K562 (cell line): Measurements from ENCODE around the gene GATA1. TPM values are rescaled to one million over a fixed set of nuclear protein-coding genes. Genes with fewer than 3 reads are reported as not detected.
A peak's percentile ranks its signal among the peaks of the same experiment; 100 is the strongest.

Experiments used
- ATAC-seq: fragments of 200-7000 bp; cut with Tn5 transposase; 3 replicates; pipeline ENCODE4 v1.9.1; 2020; ENCODE audit warnings: moderate library complexity
- BruUV-seq: library from RNA; stranded (reverse); fragments of 400-500 nt; replicated peaks from 2 replicates; lab custom pipeline; 2021; lab: Mats Ljungman, UMichigan
- CTCF ChIA-PET: fragments of 300-600 bp; formaldehyde crosslinking; extraction: SDS; loops from one replicate; lab custom pipeline; 2021; ENCODE audit warnings: low intra/inter-chr PET ratio; lab: Yijun Ruan, JAX
- POLR2A ChIA-PET: fragments of 300-600, 350-650 bp; sonication (Branson Sonifier 250); formaldehyde crosslinking; extraction: SDS; loops from one replicate; lab custom pipeline; 2021; ENCODE audit warnings: antibody characterized with exemption, inconsistent platforms; lab: Yijun Ruan, JAX
- DNase-seq, 4 experiments: peaks; one replicate each; pipeline versions ENCODE4 v3.0.0 to v3.0.0-alpha.2; 2011 to 2018; ENCODE audit warnings: low spot score in 3 of 4, mixed read lengths in 3 of 4; ENCODE audit errors: extremely low read depth in 1 of 4
- FAIRE-seq: peaks from 2 replicates; lab custom pipeline; 2011; peaks lifted over from hg19 to GRCh38; lab: Jason Lieb, UNC
- H2AFZ ChIP-seq: 2 replicates; pipeline ENCODE4 v1.6.0; 2011; ENCODE audit warnings: low read depth, low read length, control low read depth, inconsistent platforms
- H3K27ac ChIP-seq: fragments of 200-600 bp; 3 replicates; pipeline ENCODE4 v1.8.0; 2011; ENCODE audit warnings: low read depth, mild to moderate bottlenecking, control low read depth, inconsistent platforms, low read length, moderate library complexity, mixed read lengths; ENCODE audit errors: extremely low read depth
- H3K27me3 ChIP-seq, 2 experiments: fragments of 300-600 bp in 1 of 2; 2 replicates in 1 of 2; 3 replicates in 1 of 2; pipeline versions ENCODE4 v1.6.0 to v1.8.0; 2011; ENCODE audit warnings: inconsistent platforms in 2 of 2, low read length in 2 of 2, mild to moderate bottlenecking in 1 of 2, mixed read lengths in 1 of 2, moderate library complexity in 1 of 2; ENCODE audit not compliant: control insufficient read depth in 2 of 2, insufficient read depth in 2 of 2
- H3K36me3 ChIP-seq: fragments of 300-600 bp; 3 replicates; pipeline ENCODE4 v1.8.0; 2011; ENCODE audit warnings: mild to moderate bottlenecking, low read length, inconsistent platforms; ENCODE audit not compliant: control insufficient read depth, insufficient read depth
- H3K4me1 ChIP-seq, 2 experiments: fragments of 200-600 bp in 1 of 2; replicated peaks in 1 of 2; 2 replicates in 1 of 2; 3 replicates in 1 of 2; pipeline versions ENCODE4 v1.5.1 to v1.8.0; 2011; ENCODE audit warnings: inconsistent platforms in 2 of 2, low read length in 2 of 2, mild to moderate bottlenecking in 1 of 2, mixed read lengths in 1 of 2, moderate library complexity in 1 of 2; ENCODE audit not compliant: control insufficient read depth in 2 of 2, insufficient read depth in 2 of 2
- H3K4me2 ChIP-seq: 2 replicates; pipeline ENCODE4 v1.6.1; 2011; ENCODE audit warnings: low read length, control low read depth, inconsistent platforms, mixed read lengths; ENCODE audit not compliant: insufficient read depth
- H3K4me3 ChIP-seq: fragments of 200-600 bp; sonication (generic), shearing (Covaris generic); 2 replicates; pipeline ENCODE4 v1.5.1; 2016; ENCODE audit warnings: control low read depth, inconsistent platforms
- H3K79me2 ChIP-seq: fragments of 200-600 bp; 3 replicates; pipeline ENCODE4 v1.8.0; 2011; ENCODE audit warnings: low read length, inconsistent platforms; ENCODE audit not compliant: control insufficient read depth, insufficient read depth
- H3K9ac ChIP-seq, 2 experiments: 2 replicates each; pipeline versions ENCODE4 v1.6.0 to v1.6.1; 2011; ENCODE audit warnings: low read depth in 2 of 2, low read length in 2 of 2, control low read depth in 1 of 2, inconsistent platforms in 1 of 2, mild to moderate bottlenecking in 1 of 2, mixed read lengths in 1 of 2; ENCODE audit not compliant: insufficient read depth in 1 of 2
- H3K9me1 ChIP-seq: one replicate; pipeline ENCODE4 v1.6.0; 2011; ENCODE audit warnings: inconsistent platforms, mild to moderate bottlenecking, low read length, moderate library complexity; ENCODE audit not compliant: control insufficient read depth, insufficient read depth
- H3K9me3 ChIP-seq: replicated peaks from 2 replicates; pipeline ENCODE4 v1.5.1; 2011; ENCODE audit warnings: low read depth, low read length, inconsistent platforms; ENCODE audit not compliant: control insufficient read depth, insufficient read depth
- H4K20me1 ChIP-seq: replicated peaks from 2 replicates; pipeline ENCODE4 v1.6.1; 2011; ENCODE audit warnings: low read length, inconsistent platforms, mixed read lengths; ENCODE audit not compliant: control insufficient read depth, insufficient read depth
- CHD1 ChIP-seq: fragments of 200-600 bp; sonication (generic); IDR thresholded peaks from one replicate; pipeline ENCODE4 v1.6.1; 2012; ENCODE audit warnings: mild to moderate bottlenecking, moderate library complexity, low read length, inconsistent platforms
- E2F3 ChIP-seq: fragments of 250-450 bp; sonication (Bioruptor Pico); IDR thresholded peaks from 2 replicates; pipeline ENCODE4 v1.4.0; 2020; ENCODE audit warnings: mild to moderate bottlenecking
- EHMT2 ChIP-seq: fragments of 450-650 bp; IDR thresholded peaks from 2 replicates; pipeline ENCODE4 v1.6.1; 2018; ENCODE audit warnings: antibody characterized with exemption
- GABPB2 ChIP-seq: fragments of 250-450 bp; sonication (Bioruptor Pico); conservative IDR thresholded peaks from 2 replicates; pipeline ENCODE4 v1.5.1; 2021; ENCODE audit warnings: mild to moderate bottlenecking
- GATAD2A ChIP-seq: fragments of 450-650 bp; IDR thresholded peaks from 2 replicates; pipeline ENCODE4 v1.6.1; 2017
- NELFE ChIP-seq: IDR thresholded peaks from 2 replicates; pipeline ENCODE4 v1.6.1; 2011; ENCODE audit warnings: mild to moderate bottlenecking; ENCODE audit not compliant: insufficient read depth, insufficient read length
- SRSF9 ChIP-seq: fragments of 200-400 bp; formaldehyde crosslinking; IDR thresholded peaks from 2 replicates; pipeline ENCODE4 v1.6.1; 2017; ENCODE audit warnings: low read depth, low read length, borderline replicate concordance
- STAT5B ChIP-seq: fragments of 250-450 bp; sonication (Bioruptor Pico); IDR thresholded peaks from 2 replicates; pipeline ENCODE4 v1.8.0; 2021; ENCODE audit warnings: mild to moderate bottlenecking, inconsistent platforms
- TEAD4 ChIP-seq, 2 experiments: sonication (generic) in 1 of 2; formaldehyde crosslinking in 1 of 2; IDR thresholded peaks; 2 replicates each; pipeline versions ENCODE4 v1.6.1 to v1.8.0; 2012 to 2022; ENCODE audit warnings: borderline replicate concordance in 1 of 2, inconsistent platforms in 1 of 2, low read length in 1 of 2, mild to moderate bottlenecking in 1 of 2, missing genetic modification reagents in 1 of 2
- ZFP1 ChIP-seq: fragments of 450-650 bp; formaldehyde crosslinking; IDR thresholded peaks from 2 replicates; pipeline ENCODE4 v1.4.0; 2020; ENCODE audit warnings: mild to moderate bottlenecking, mixed read lengths
- ZNF224 ChIP-seq: sonication (generic); formaldehyde crosslinking; IDR thresholded peaks from 2 replicates; pipeline ENCODE4 v1.8.0; 2022; ENCODE audit warnings: mild to moderate bottlenecking, missing genetic modification reagents
- ZNF311 ChIP-seq: fragments of 250-450 bp; sonication (Bioruptor Pico); IDR thresholded peaks from 2 replicates; pipeline ENCODE4 v1.4.0; 2020; ENCODE audit warnings: mild to moderate bottlenecking, moderate library complexity
- ZNF436 ChIP-seq: fragments of 250-450, 450-650 bp; sonication (Bioruptor Pico); formaldehyde crosslinking; IDR thresholded peaks from 2 replicates; pipeline ENCODE4 v1.7.0; 2020; ENCODE audit warnings: mild to moderate bottlenecking
- WGBS: fragments of 100-300 bp; shearing (Covaris generic); methylation state at CpG from one replicate; pipeline ENCODE4 v1.1.6; 2016; ENCODE audit warnings: low coverage, mixed read lengths; ENCODE audit not compliant: insufficient coverage; ENCODE audit errors: missing lambda C conversion rate; 5-methylcytosine and 5-hydroxymethylcytosine counted together
- in situ Hi-C: fragments of 300-500 bp; cut with MboI; formaldehyde crosslinking; loops from 4 replicates; pipeline ENCODE4 v1.15.0; 2018; ENCODE audit warnings: inconsistent platforms, mixed read lengths
- intact Hi-C: fragments of 100-400 bp; cut with micrococcal nuclease; formaldehyde crosslinking; loops from 2 replicates; pipeline ENCODE4 v1.14.2; 2022
- polyA plus RNA-seq, 8 experiments: library from polyadenylated mRNA; depleted of rRNA in 4 of 8; stranded (reverse) in 5 of 8; unstranded in 3 of 8; fragments of >200 nt; fragmentation: Nextera tagmentation in 2 of 8; fragmentation: Illumina TruSeq in 1 of 8; extraction: Ambion mirVana in 2 of 8; extraction: Trizol in 1 of 8; gene quantifications; 2 replicates each; pipeline versions ENCODE4 v1.2.1 to v1.2.3, GENCODE V29; 2011 to 2014; ENCODE audit warnings: inconsistent platforms in 1 of 8, missing spikeins in 1 of 8
- total RNA-seq, 7 experiments: library from RNA; depleted of rRNA in 6 of 7; stranded (reverse); fragments of >200 nt in 6 of 7; fragmentation: Illumina TruSeq in 2 of 7; extraction: Trizol in 2 of 7; gene quantifications; 2 replicates each; pipeline versions ENCODE4 v1.2.1 to v1.2.3, GENCODE V29; 2011 to 2021; ENCODE audit warnings: low replicate concordance in 1 of 7
- TF ChIP-seq, protein P1 (sequence below): fragments of 450-650 bp; IDR thresholded peaks from 2 replicates; pipeline ENCODE4 v1.6.1; 2016; ENCODE audit warnings: missing biosample characterization, missing genetic modification characterization
- TF ChIP-seq, protein P2 (sequence below), 2 experiments: IDR thresholded peaks; 2 replicates each; pipeline ENCODE4 v1.6.1; 2012; ENCODE audit warnings: improper control_type of control experiment in 2 of 2, low read depth in 2 of 2, low read length in 2 of 2, borderline replicate concordance in 1 of 2
- TF ChIP-seq, protein P3 (sequence below): fragments of 250-450 bp; sonication (Bioruptor Pico); IDR thresholded peaks from 2 replicates; pipeline ENCODE4 v1.5.1; 2021; ENCODE audit warnings: mild to moderate bottlenecking
- TF ChIP-seq, protein P4 (sequence below): fragments of 450-650 bp; IDR thresholded peaks from one replicate; pipeline ENCODE4 v1.6.1; 2018; ENCODE audit warnings: mild to moderate bottlenecking, moderate library complexity; ENCODE audit not compliant: partially characterized antibody

GATA1 gene
- total and polyA plus RNA-seq, 9 of the 15 experiments (the other 6 are each of a cell fraction or from before 2014, with no cell fraction given): 11.9 to 291 (median 116) TPM

DNA sequence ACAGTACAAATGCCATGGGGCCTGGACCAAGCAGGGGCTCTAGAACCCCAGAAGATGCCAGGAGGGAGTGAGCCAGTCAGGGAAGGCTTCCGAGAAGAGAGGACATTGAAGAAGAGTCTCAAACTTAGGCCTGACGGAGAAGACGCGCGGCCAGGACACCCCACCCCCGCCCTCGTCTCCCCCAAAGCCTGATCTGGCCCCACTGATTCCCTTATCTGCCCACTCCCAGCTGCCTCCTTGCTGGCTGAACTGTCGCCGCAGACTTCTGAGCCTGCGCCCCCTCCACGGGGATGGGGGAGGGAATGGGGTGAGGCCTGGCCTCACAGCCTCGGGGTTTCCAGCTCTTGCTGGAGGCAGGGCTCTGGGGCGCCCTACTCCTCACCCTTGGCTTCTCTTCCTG is 3.6 kb upstream of the GATA1 start:
- ChIA-PET CTCF (no interaction called here), POLR2A (interaction anchor here (0.7 to 1.5 kb wide), 2 partner anchors 9 to 11 kb away, joined by 3 to 4 read pairs; no protein-coding TSS in a partner anchor)
- DNase-seq (peak; percentile 92 to 96 (median 92)), ATAC-seq (peak; percentile 82), FAIRE-seq (peak; percentile 84)
- peak overlapping the region; percentile 6; the same call in 1 of the 2 replicates for H3K4me3 ChIP-seq
- 0% methylated on average over 10 of the region's 13 CpGs for WGBS
- peak overlapping the region; percentile 23 to 43; a peak in 3 of 4 replicates for H3K9ac ChIP-seq
- no peaks in the 10 kb centered on the region for H3K9me3 ChIP-seq
- peaks cover 2% of the 10 kb centered on the region; the same call in 1 of the 3 replicates for H3K36me3 ChIP-seq
- BruUV-seq: no TSS peak
- H3K9me1 ChIP-seq: no peaks in the 10 kb centered on the region
- intact Hi-C loops: no loop called here
- H3K4me2 ChIP-seq: peak overlapping the region; percentile 93
- H4K20me1 ChIP-seq: no peaks in the 10 kb centered on the region
- in situ Hi-C loops: no loop called here
- H3K4me1 ChIP-seq: peaks cover 48 to 53% of the 10 kb centered on the region in 2 experiments; a peak in 4 of 5 replicates
- H3K27ac ChIP-seq: peak overlapping the region; percentile 75
- peaks cover 68% of the 10 kb centered on the region for H3K79me2 ChIP-seq
- H2AFZ ChIP-seq: peak overlapping the region; percentile 46; the same call in 1 of the 2 replicates
- no peaks in the 10 kb centered on the region for H3K27me3 ChIP-seq
- TF ChIP-seq, protein P1, sequence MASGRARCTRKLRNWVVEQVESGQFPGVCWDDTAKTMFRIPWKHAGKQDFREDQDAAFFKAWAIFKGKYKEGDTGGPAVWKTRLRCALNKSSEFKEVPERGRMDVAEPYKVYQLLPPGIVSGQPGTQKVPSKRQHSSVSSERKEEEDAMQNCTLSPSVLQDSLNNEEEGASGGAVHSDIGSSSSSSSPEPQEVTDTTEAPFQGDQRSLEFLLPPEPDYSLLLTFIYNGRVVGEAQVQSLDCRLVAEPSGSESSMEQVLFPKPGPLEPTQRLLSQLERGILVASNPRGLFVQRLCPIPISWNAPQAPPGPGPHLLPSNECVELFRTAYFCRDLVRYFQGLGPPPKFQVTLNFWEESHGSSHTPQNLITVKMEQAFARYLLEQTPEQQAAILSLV (tag): no peak
- TF ChIP-seq ZNF224 (no peak), GABPB2 (CRISPR knock-in tag) (no peak), ZNF436 (CRISPR knock-in tag) (peak; percentile 94), TEAD4 (IDR thresholded peaks at IDR 0.05; ENCODE audit: low read length) (peak; percentile 96), TEAD4 (CRISPR knock-in tag; IDR thresholded peaks at IDR 0.05; ENCODE audit: borderline replicate concordance) (no peak), ZFP1 (CRISPR knock-in tag) (no peak), E2F3 (CRISPR knock-in tag) (0 out of 2 replicates have a peak, but pooled peaks have one; percentile 33), ZNF311 (CRISPR knock-in tag) (no peak), CHD1 (no peak), GATAD2A (no peak), EHMT2 (no peak), NELFE (no peak), SRSF9 (no peak), STAT5B (CRISPR knock-in tag) (no peak)
- TF ChIP-seq, protein P2, sequence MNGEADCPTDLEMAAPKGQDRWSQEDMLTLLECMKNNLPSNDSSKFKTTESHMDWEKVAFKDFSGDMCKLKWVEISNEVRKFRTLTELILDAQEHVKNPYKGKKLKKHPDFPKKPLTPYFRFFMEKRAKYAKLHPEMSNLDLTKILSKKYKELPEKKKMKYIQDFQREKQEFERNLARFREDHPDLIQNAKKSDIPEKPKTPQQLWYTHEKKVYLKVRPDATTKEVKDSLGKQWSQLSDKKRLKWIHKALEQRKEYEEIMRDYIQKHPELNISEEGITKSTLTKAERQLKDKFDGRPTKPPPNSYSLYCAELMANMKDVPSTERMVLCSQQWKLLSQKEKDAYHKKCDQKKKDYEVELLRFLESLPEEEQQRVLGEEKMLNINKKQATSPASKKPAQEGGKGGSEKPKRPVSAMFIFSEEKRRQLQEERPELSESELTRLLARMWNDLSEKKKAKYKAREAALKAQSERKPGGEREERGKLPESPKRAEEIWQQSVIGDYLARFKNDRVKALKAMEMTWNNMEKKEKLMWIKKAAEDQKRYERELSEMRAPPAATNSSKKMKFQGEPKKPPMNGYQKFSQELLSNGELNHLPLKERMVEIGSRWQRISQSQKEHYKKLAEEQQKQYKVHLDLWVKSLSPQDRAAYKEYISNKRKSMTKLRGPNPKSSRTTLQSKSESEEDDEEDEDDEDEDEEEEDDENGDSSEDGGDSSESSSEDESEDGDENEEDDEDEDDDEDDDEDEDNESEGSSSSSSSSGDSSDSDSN (IDR thresholded peaks at IDR 0.05; ENCODE audit: borderline replicate concordance in 1 of 2, low read depth in 2 of 2, low read length in 2 of 2): 0 out of 4 replicates have a peak, but pooled peaks of 1 of the 2 experiments have one; percentile 46
- TF ChIP-seq, protein P3, sequence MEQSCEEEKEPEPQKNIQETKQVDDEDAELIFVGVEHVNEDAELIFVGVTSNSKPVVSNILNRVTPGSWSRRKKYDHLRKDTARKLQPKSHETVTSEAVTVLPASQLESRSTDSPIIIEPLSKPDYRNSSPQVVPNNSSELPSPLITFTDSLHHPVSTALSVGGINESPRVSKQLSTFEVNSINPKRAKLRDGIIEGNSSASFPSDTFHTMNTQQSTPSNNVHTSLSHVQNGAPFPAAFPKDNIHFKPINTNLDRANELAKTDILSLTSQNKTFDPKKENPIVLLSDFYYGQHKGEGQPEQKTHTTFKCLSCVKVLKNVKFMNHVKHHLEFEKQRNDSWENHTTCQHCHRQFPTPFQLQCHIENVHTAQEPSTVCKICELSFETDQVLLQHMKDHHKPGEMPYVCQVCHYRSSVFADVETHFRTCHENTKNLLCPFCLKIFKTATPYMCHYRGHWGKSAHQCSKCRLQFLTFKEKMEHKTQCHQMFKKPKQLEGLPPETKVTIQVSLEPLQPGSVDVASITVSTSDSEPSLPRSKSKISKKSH (CRISPR knock-in tag): no peak
- TF ChIP-seq, protein P4, sequence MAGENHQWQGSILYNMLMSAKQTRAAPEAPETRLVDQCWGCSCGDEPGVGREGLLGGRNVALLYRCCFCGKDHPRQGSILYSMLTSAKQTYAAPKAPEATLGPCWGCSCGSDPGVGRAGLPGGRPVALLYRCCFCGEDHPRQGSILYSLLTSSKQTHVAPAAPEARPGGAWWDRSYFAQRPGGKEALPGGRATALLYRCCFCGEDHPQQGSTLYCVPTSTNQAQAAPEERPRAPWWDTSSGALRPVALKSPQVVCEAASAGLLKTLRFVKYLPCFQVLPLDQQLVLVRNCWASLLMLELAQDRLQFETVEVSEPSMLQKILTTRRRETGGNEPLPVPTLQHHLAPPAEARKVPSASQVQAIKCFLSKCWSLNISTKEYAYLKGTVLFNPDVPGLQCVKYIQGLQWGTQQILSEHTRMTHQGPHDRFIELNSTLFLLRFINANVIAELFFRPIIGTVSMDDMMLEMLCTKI: no peak
